Measurements from ENCODE around the gene HVCN1.
"Not testable (repeated sequence)": the region's sequence is repeated elsewhere in the genome, so short reads cannot be mapped to it uniquely, and the experiment has no call there.

HVCN1 gene

GRCh38 chr12:110668480-110669192 lies 20.3 kb downstream of the HVCN1 start:
- no peak for DNase-seq (ENCODE audit: low read depth)

DNA sequence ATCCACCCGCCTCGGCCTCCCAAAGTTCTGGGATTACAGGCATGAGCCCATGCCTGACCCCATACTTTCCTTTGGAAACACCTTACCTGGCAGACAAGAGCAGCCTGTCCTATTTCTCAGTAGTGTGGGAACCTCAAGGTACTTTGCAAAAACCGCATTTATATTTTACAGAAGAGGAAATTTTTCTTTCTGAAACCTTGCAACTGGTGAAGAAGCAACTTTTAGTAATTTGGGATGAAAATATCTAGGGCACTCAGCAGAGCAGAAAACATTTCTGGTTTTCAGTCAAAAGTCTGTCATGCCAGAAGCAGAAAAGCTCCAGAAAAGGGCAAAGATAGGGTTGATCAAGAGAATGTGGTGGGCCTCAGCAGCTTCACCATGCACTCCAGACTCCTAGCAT lies 21.2 kb downstream of the HVCN1 start:
- DNase-seq (ENCODE audit: low read depth), result no peak

- no peak for DNase-seq (ENCODE audit: low read depth)
Measured at GRCh38 chr12:110666892-110667291, 22.0 kb downstream of the HVCN1 start.

DNA sequence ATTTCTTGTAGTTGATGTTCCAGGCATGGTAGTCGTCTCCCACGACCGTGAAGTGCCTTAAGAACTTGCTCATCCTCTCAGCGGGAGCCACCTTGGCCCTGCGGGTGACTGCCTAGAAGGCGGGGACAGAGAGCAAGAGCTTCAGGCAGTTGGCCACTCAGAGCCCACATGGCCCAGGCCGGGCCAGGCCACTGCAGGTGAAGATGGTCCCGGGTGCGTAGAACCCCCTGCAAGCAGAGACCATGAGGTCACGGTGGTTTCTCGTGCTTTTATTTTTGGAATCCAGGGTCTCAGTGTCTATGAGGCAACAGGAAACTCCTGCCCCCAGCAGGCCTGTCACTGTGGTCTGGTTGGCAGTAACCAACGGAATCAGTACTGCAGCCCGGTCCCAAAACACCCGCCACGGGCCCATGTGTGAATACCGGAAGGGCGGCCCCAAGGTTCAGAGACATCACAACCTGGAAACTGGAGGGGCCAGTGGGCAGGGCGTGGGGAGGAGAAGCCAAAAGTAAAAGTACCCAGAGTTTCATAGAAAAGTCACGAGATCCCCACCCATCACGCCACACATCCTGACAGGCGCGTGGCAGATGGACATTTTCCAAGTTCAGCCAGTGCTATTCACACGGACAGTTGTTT lies 27.5 kb downstream of the HVCN1 start:
- no peak for DNase-seq (ENCODE audit: low read depth)

DNA sequence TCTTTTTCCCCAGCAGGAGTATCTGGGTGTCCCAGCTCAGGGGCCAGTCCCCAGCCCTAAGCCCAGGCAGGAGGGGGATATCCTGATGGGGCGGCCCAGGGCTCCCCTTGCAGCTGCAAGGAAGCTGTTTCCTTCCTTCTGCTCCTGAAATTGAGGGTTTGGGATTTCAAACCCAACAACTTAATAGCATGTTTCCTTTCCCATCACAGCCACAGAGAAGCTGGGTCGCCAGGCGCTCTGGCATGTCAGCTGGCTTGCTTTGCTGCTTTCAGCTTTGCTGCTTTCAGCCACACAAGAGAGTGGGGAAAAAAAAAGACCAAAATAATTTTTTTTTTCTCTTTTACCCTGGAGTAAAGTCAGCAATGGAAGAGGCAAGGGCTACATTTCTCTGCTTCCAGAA lies 30.0 kb downstream of the HVCN1 start:
- DNase-seq (ENCODE audit: low read depth), result no peak

DNA sequence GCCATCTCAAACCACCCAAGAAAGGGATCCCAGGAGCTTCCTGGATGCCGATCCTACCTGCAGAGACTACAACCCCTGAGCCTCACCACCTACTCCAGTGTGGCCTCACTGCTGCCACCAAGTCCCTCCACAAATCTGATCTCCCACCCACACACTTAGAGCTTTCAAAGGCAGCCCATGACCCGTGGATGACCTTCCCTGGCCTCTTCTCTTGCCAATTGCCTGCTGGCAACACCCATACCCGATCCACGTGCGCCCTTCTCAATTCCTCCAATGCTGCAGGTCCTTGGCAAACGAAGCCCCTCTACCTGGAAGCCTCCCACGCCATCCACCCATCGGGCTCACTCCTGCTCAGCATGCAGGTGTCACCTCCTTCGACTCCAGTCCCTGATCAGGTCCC lies 30.7 kb downstream of the HVCN1 start:
- DNase-seq (ENCODE audit: low read depth), result no peak

DNA sequence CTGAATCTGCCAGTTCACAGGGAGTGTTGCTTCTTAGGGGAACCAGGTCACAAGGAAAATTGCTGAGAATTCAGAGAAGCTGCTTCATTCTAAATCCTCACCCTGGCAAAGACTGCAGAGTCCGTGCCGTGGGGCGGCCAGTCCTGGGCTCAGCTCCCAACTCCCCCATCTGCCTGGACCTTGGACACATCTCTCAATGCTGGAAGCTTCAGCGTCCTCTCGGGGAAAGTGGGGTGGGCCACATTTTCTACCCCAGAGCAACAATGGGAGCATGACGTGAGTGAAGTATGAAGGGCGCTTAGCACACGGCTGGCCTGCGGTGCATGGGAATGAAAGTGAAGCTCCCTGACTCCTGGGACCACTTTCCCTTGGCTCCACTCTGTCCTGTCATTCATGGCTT lies 31.2 kb downstream of the HVCN1 start:
- DNase-seq (ENCODE audit: low read depth), result no peak

DNA sequence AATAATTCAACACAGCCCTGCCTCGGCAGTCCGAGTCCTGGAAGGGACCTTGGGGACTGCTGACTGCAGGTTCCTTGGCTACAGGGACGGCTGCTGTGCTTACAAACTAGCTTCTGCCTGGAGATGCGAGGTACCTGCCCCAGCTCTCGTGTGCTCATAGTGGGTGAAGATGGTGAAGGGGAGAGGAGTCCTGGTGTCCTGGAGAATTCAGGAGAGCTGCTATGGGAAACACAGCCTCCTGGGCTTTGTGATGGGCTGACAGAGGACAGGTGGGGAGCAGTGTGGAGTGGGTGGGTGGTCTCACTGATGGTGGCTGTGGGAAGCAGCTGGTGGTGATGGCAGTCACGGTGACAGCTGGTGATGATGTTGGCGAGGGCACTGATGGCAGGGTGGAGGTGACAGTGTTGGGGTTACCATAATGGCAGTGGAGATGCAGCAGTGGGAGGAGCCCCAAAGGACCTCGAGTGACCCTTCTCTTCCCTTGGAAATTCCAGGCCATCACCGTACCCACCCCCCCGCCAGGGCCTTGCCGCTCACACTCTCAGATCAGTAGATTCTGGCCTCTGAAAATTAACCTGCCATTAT lies 32.8 kb downstream of the HVCN1 start:
- no peak for DNase-seq (ENCODE audit: low read depth)

DNA sequence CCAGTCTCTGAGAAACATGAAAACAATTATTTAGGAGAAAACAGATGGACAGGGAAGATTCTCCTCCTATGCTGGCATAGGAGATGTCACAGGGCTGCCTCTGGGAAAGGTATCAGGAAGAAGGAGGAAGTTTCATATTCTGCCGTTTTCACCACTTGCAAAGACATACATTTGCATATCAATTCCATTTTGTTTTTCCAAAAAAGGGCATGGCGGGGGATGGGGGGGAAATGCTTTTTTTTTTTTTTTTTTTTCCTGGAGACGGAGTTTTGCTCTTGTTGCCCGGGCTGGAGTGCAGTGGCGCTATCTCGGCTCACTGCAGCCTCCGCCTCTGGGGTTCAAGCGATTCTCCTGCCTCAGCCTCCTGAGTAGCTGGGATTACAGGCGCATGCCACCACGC lies 34.7 kb downstream of the HVCN1 start:
- DNase-seq (ENCODE audit: low read depth), result not testable (repeated sequence)

GRCh38 chr12:110649341-110649847 lies 39.5 kb downstream of the HVCN1 start:
- no peak for DNase-seq (ENCODE audit: low read depth)

DNA sequence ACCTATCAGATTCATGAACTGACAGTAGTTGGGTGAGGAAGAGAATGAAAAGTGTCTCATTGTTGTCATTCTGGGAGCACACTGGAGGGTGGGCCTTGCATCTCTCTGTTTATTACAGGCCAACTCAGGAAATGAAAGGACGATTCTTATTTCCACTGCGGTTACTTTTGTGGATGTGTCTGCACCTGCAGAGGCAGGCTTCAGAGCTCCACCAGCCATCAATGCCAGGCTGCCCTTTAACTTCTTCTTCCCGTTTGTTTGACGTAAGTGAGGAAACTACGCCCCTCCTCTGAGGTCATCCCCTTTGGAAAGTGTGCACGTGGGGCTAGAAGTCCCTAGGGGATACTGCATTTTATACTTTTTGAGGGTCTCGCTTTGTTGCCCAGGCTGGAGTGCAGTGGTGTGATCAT lies 41.3 kb downstream of the HVCN1 start:
- no peak for DNase-seq (ENCODE audit: low read depth)

DNA sequence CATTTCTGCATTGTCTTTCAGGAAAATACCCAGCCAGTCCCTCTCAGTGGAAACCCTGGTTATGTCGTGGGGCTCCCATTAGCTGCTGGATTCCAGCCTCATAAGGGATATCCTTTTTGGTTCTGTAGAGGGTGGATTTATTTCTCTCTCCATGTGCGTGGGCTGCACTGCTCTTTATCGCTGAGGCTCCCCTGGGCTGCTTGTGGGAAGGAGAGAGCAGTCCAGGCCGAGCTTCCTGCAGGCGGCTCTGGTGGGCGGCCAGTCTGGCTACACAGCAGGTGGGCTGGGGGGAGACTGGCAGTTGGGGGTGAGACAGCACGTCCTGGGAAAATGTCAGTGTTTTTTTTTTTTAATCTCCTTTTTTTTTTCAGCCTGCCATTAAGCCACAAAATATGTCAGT lies 47.4 kb downstream of the HVCN1 start:
- no peak for DNase-seq (ENCODE audit: low read depth)

GRCh38 chr12:110640275-110641025 lies 48.5 kb downstream of the HVCN1 start:
- DNase-seq (ENCODE audit: low read depth), result no peak

DNA sequence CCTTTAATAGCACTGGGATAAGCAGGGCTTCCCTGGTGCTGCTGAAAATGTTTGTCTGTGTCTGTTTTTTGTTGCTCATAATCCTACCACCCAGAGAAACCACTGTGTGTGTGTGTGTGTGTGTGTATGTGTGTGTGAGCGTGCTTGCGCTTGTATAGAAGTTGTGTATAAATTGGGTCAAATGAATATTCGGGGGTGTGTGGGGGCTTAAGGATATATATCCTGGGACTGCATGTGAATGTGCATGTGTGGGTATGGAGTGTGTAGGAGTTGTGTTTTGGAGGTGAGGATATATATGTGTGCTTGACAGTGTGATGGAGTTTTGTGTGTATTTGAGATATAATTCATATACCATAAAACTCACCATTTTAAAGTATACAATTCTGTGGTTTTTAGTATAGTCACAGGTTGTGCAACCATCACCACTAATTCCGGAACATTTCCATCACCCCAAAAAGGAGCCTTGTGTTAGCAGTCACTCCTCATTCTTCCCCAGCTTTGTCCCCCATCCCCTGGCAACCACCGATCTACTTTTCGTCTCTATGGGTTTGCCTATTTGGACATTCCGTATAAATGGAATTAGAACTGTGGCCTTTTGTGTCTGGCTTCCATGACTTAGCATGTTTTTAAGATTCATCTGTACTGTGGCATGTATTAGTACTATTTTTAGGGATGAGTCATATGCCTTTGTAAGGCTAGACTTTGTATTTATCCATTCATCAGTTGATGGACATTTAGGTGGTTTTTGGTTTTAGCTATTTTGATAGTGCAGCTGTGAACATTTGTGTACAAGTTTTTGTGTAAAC lies 49.4 kb downstream of the HVCN1 start:
- DNase-seq (ENCODE audit: low read depth), result no peak

DNA sequence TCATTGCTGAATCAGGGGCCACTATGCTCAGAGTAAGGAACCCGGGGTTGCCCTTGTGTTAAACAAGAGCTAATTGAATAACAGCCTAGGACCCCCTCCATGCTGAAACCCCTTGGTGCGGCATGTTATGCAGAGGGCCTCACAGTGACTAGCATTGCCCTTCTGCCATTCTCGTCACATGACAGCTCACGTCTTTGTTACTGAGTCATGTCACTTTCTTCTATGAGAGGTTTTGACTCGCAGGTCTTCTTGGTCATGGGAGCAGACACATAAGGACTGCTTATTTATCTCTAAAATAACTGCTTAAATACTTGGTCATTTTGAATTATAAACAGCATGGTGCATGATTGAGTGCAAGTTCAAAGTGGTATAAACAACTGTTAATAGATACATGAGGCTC lies 50.1 kb downstream of the HVCN1 start:
- DNase-seq (ENCODE audit: low read depth), result no peak

GRCh38 chr12:110637869-110638441 lies 51.0 kb downstream of the HVCN1 start:
- DNase-seq (ENCODE audit: low read depth), result no peak

DNA sequence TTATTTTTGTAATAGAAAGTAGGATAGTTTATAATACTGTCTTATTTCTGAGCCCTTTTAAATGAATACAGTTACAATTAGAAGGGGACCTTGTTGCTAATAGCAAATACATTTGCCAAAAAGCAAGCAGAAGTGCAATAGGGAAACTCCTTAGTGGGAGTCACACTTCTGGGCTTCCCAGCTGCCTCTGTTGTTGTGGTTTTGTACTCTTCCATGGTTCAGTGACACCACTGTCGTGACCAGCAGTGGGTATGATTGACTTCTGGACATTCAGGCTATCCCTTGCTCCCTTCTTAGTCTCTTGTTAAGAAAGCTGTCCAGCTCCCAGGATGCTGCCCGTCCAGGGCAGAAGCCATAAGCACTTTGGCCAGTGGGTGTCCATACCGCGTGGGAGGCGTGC lies 52.4 kb downstream of the HVCN1 start:
- DNase-seq (ENCODE audit: low read depth), result no peak

DNA sequence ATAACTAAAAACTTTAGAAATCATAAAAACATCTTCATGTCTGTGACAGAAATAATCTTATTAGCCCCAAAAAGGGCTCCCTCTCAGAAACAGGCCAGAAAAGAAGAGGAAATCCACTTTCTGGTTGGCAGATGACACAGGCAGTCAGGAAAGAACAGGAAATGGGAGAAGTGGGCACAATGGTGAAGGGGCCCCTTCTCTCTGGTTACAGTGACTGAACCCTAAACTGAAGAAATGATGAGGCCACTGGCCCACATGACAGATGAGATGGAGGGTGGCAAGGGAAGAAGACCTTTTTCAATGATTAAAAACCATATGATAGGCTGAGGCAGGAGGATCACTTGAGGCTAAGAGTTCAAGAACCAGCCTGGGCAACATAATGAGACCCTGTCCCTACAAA lies 53.9 kb downstream of the HVCN1 start:
- no peak for DNase-seq (ENCODE audit: low read depth)

DNA sequence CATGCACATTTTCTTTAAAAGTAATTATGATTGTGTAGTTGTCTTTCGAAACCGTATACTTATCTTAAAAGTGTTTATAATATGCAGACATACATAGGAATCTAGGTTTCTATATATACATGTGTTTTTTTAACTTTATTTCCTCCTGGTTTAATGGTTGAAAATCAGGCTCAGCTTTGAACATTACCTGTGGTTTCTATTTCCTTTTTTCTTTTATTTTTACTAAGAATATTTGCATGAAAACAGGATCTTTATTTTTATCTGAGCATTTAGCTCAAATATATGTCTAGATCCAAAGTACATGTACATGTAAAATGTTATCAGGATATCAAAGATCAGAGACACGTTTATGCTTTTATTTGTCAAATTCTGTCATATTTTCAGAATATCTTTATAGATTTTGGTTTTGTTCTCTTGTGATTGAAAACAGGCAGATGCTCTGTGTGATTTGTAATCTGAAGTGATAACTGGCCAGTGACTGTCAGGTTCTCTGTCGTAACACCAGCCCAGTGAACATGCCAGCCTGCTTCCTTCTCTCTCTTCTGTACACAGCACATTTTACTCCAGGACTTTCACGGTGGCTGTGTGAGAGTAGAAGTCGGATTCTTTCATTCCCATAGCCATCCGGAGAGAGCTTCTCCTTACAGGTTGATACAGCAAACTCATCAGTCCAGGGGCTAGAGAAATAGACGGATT lies 61.3 kb downstream of the HVCN1 start:
- DNase-seq (ENCODE audit: low read depth), result no peak

GRCh38 chr12:110622582-110622981 lies 66.3 kb downstream of the HVCN1 start:
- DNase-seq (ENCODE audit: low read depth), result no peak

DNA sequence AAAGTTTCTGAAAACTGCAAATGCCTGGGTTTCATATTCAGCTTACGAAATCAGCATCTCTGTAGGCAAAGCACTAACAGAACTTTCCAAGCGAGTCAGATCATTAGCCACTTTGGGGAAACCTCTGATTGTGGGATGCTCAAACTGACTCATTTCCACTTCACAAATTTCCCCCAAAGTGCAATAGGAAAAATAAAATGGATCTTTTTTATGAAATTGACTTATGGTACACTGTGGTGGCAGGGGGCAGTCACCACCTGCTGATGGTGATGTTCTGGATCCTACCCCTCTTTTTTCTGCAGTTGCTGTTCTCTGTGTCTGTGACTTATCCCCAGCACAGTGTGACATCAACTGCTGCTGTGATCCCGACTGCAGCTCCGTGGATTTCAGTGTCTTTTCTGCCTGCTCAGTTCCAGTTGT lies 69.4 kb downstream of the HVCN1 start:
- no peak for DNase-seq (ENCODE audit: low read depth)

All from activated T-helper 1 cell treated with Interleukin-2 at 50 U/mL for 16 hours (primary cell).